Measurements from ENCODE around the gene PIWIL1. TPM values are rescaled to one million over a fixed set of nuclear protein-coding genes. Genes with fewer than 3 reads are reported as not detected.

The PIWIL1 gene
- total and polyA plus RNA-seq, 2 experiments from 2014 or later = not detected

DNA sequence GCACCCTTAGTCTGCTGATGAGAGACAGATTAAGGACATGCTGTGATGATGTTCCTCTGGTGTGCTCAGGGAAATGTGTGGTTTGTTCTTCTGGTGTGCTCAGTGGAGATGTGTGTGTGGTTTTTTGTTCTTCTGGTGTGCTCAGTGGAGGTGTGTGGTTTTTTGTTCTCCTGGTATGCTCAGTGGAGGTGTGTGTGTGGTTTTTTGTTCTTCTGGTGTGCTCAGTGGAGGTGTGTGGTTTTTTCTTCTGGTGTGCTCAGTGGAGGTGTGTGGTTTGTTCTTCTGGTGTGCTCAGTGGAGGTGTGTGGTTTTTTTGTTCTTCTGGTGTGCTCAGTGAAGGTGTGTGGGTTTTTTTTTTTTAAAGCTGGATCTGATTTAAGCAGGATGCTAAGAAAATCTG is 15.4 kb downstream of the PIWIL1 start:
- in situ Hi-C loops (cut with MboI) = no loop called here
- no peaks in the 10 kb centered on the region for H3K36me3 ChIP-seq (ENCODE audit: low read depth)
- no peak overlapping the region for H3K4me2 ChIP-seq (ENCODE audit: unreplicated experiment)
- no peaks in the 10 kb centered on the region for H3K9me2 ChIP-seq (ENCODE audit: insufficient read depth)
- H2AFZ ChIP-seq = no peak overlapping the region
- no peak overlapping the region for H3K9ac ChIP-seq
- H3F3A ChIP-seq (ENCODE audit: insufficient read depth) = no peaks in the 10 kb centered on the region
- H3K79me2 ChIP-seq (ENCODE audit: insufficient read depth) = no peaks in the 10 kb centered on the region
- no peak overlapping the region for H3K27ac ChIP-seq
- no peak for TF ChIP-seq EZH2phosphoT487 (IDR thresholded peaks at IDR 0.05; ENCODE audit: insufficient read depth, low read depth)
- H3K4me1 ChIP-seq (ENCODE audit: insufficient read depth) = no peaks in the 10 kb centered on the region
- no peak for DNase-seq
- H3K27me3 ChIP-seq (replicated peaks; ENCODE audit: insufficient read depth) = no peaks in the 10 kb centered on the region
- no peak overlapping the region for H3K4me3 ChIP-seq
- H4K20me1 ChIP-seq (ENCODE audit: insufficient read depth) = no peaks in the 10 kb centered on the region
- no peaks in the 10 kb centered on the region for H3K9me3 ChIP-seq (ENCODE audit: low read depth)

DNA sequence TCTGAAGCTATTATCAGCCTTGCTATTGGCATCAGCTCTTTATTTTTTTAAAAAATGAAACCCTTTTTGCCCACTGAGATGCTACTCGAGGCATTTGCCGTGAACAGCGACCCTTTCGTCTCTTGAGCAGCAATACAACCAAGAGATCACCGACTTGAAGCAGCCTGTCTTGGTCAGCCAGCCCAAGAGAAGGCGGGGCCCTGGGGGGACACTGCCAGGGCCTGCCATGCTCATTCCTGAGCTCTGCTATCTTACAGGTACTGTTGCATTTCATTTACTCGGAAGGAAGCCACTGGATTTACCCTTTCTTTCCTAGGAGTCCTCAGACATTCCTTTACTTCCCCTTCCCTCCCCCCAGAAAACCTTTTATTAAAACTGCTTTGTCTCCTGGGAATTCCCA is 16.7 kb downstream of the PIWIL1 start:
- Histone ChIP-seq H3K79me2 (ENCODE audit: insufficient read depth) (no peaks in the 10 kb centered on the region), H3K4me3 (no peak overlapping the region), H3K9ac (no peak overlapping the region), H3F3A (ENCODE audit: insufficient read depth) (no peaks in the 10 kb centered on the region), H4K20me1 (ENCODE audit: insufficient read depth) (no peaks in the 10 kb centered on the region), H3K36me3 (ENCODE audit: low read depth) (no peaks in the 10 kb centered on the region), H3K4me2 (ENCODE audit: unreplicated experiment) (no peak overlapping the region), H3K4me1 (ENCODE audit: insufficient read depth) (no peaks in the 10 kb centered on the region), H2AFZ (no peak overlapping the region), H3K27me3 (replicated peaks; ENCODE audit: insufficient read depth) (no peaks in the 10 kb centered on the region), H3K27ac (no peak overlapping the region), H3K9me2 (ENCODE audit: insufficient read depth) (no peaks in the 10 kb centered on the region), H3K9me3 (ENCODE audit: low read depth) (no peaks in the 10 kb centered on the region)
- WGBS, 2 experiments (ENCODE audit: low coverage in 1 of 2, low lambda C conversion rate in 2 of 2, missing lambda C conversion rate in 2 of 2) = 30 to 31% methylated on average over 7 of the region's 7 CpGs
- in situ Hi-C loops (cut with MboI) = no loop called here
- DNase-seq = no peak
- no peak for TF ChIP-seq EZH2phosphoT487 (IDR thresholded peaks at IDR 0.05; ENCODE audit: insufficient read depth, low read depth)
- TF ChIP-seq EZH2 (IDR thresholded peaks at IDR 0.05; ENCODE audit: insufficient read depth, poor library complexity, severe bottlenecking) = no peak

DNA sequence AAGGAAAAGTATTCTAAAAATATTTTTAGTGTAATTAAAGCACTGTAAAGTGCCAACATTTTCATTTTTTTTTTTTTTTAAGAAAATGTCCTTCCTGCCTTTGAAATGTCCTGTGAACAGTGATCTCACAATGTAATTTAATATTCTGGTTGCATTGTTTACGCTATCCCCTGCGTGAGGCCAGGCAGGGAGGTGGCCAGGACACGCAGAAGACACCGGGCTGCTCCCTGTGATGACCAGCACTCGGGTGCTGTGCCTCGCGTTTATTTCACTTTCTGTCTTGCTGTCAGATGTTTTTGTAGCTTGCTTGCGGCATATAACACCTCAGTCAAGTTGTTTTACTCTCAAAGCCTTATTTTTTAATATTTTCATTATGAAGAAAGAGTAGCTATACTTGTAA is 18.5 kb downstream of the PIWIL1 start:
- H2AFZ ChIP-seq = no peak overlapping the region
- WGBS, 2 experiments (ENCODE audit: low coverage in 1 of 2, low lambda C conversion rate in 2 of 2, missing lambda C conversion rate in 2 of 2) = 35 to 46% methylated on average over 8 of the region's 8 CpGs

DNA sequence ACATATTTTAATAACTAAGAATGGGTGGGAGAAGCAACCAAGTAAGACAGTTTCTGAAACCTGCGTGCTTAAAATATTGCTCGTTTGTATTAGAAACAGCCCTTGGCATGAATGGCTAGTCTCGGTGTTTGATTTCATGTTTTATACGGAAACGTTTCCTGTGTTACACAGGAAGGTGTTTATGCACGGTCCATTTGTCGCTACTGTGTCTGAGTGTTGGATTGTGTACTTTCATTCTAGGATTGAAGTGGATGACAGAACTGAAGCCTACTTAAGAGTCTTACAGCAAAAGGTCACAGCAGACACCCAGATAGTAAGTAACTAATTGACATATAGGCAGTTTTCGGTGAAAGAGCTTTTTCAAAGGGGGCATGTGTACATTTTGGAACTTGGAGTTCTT is 19.6 kb downstream of the PIWIL1 start:
- no peak overlapping the region for H3K4me2 ChIP-seq (ENCODE audit: unreplicated experiment)
- H3K4me1 ChIP-seq (ENCODE audit: insufficient read depth) = no peaks in the 10 kb centered on the region
- H3K4me3 ChIP-seq = no peak overlapping the region
- no peak overlapping the region for H3K27ac ChIP-seq
- no peaks in the 10 kb centered on the region for H3K9me3 ChIP-seq (ENCODE audit: low read depth)
- WGBS, 2 experiments (ENCODE audit: low coverage in 1 of 2, low lambda C conversion rate in 2 of 2, missing lambda C conversion rate in 2 of 2) = 13 to 14% methylated on average over 8 of the region's 8 CpGs
- in situ Hi-C loops (cut with MboI) = no loop called here
- no peak overlapping the region for H3K9ac ChIP-seq
- TF ChIP-seq EZH2 (IDR thresholded peaks at IDR 0.05; ENCODE audit: insufficient read depth, poor library complexity, severe bottlenecking) (no peak), EZH2phosphoT487 (IDR thresholded peaks at IDR 0.05; ENCODE audit: insufficient read depth, low read depth) (no peak)
- no peak for DNase-seq
- no peak overlapping the region for H2AFZ ChIP-seq
- no peaks in the 10 kb centered on the region for H3K27me3 ChIP-seq (replicated peaks; ENCODE audit: insufficient read depth)
- H3F3A ChIP-seq (ENCODE audit: insufficient read depth) = no peaks in the 10 kb centered on the region
- no peaks in the 10 kb centered on the region for H3K9me2 ChIP-seq (ENCODE audit: insufficient read depth)
- no peaks in the 10 kb centered on the region for H3K36me3 ChIP-seq (ENCODE audit: low read depth)
- no peaks in the 10 kb centered on the region for H4K20me1 ChIP-seq (ENCODE audit: insufficient read depth)
- no peaks in the 10 kb centered on the region for H3K79me2 ChIP-seq (ENCODE audit: insufficient read depth)

More for the DNA sequence above, 18.5 kb downstream of the PIWIL1 start:
- no peak overlapping the region for H3K27ac ChIP-seq
- DNase-seq = no peak
- no peaks in the 10 kb centered on the region for H3K9me2 ChIP-seq (ENCODE audit: insufficient read depth)
- in situ Hi-C loops (cut with MboI) = no loop called here
- no peak overlapping the region for H3K4me3 ChIP-seq
- no peak overlapping the region for H3K9ac ChIP-seq
- H3K4me2 ChIP-seq (ENCODE audit: unreplicated experiment) = no peak overlapping the region
- H3F3A ChIP-seq (ENCODE audit: insufficient read depth) = no peaks in the 10 kb centered on the region
- no peaks in the 10 kb centered on the region for H3K9me3 ChIP-seq (ENCODE audit: low read depth)
- no peaks in the 10 kb centered on the region for H3K36me3 ChIP-seq (ENCODE audit: low read depth)
- H3K27me3 ChIP-seq (replicated peaks; ENCODE audit: insufficient read depth) = no peaks in the 10 kb centered on the region
- no peaks in the 10 kb centered on the region for H4K20me1 ChIP-seq (ENCODE audit: insufficient read depth)
- H3K4me1 ChIP-seq (ENCODE audit: insufficient read depth) = no peaks in the 10 kb centered on the region
- TF ChIP-seq EZH2phosphoT487 (IDR thresholded peaks at IDR 0.05; ENCODE audit: insufficient read depth, low read depth) (no peak), EZH2 (IDR thresholded peaks at IDR 0.05; ENCODE audit: insufficient read depth, poor library complexity, severe bottlenecking) (no peak)
- H3K79me2 ChIP-seq (ENCODE audit: insufficient read depth) = no peaks in the 10 kb centered on the region

DNA sequence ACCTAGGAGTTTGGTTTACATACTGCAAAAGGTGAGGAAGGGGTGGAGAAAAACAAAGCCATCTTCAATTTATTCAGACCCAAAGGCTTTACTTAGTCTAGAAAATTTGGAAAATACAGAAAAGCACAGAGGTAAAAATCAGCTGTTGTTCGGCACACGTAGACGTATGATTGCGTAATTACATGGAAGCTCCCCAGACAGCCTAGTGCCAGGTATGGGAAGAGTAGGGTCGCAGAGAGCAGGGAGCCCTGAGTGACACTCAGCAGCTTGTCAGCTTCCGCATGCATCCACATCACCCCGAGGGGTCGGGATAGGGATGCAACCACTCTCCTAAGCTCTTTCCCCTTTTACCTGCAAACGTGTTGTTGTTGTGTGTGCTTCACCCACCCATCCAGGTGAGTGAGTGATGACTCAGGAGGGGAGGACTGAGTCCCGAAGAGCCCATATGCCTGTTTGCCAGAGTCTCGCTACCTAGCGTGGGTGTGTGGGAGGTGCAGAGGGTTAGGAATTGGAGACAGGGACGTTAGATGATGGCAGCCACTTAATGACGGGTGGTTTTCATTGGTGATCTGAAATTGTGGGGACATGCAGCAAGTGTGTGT is 20.1 kb downstream of the PIWIL1 start:
- H3K4me3 ChIP-seq = no peak overlapping the region
- no peaks in the 10 kb centered on the region for H3K79me2 ChIP-seq (ENCODE audit: insufficient read depth)
- H3K4me2 ChIP-seq (ENCODE audit: unreplicated experiment) = no peak overlapping the region
- whole genome bisulfite sequencing, 2 experiments (ENCODE audit: low coverage in 1 of 2, low lambda C conversion rate in 2 of 2, missing lambda C conversion rate in 2 of 2) = 37 to 41% methylated on average over 14 of the region's 14 CpGs
- H3K36me3 ChIP-seq (ENCODE audit: low read depth) = no peaks in the 10 kb centered on the region
- no peak overlapping the region for H3K27ac ChIP-seq
- no peak for DNase-seq
- no peaks in the 10 kb centered on the region for H4K20me1 ChIP-seq (ENCODE audit: insufficient read depth)
- no peak overlapping the region for H3K9ac ChIP-seq
- no peaks in the 10 kb centered on the region for H3K4me1 ChIP-seq (ENCODE audit: insufficient read depth)
- no peaks in the 10 kb centered on the region for H3K9me3 ChIP-seq (ENCODE audit: low read depth)
- H3F3A ChIP-seq (ENCODE audit: insufficient read depth) = no peaks in the 10 kb centered on the region
- no peaks in the 10 kb centered on the region for H3K9me2 ChIP-seq (ENCODE audit: insufficient read depth)
- no peak overlapping the region for H2AFZ ChIP-seq
- TF ChIP-seq EZH2phosphoT487 (IDR thresholded peaks at IDR 0.05; ENCODE audit: insufficient read depth, low read depth) = no peak
- no peak for TF ChIP-seq EZH2 (IDR thresholded peaks at IDR 0.05; ENCODE audit: insufficient read depth, poor library complexity, severe bottlenecking)
- in situ Hi-C loops (cut with MboI) = no loop called here
- no peaks in the 10 kb centered on the region for H3K27me3 ChIP-seq (replicated peaks; ENCODE audit: insufficient read depth)

Measured in GM23248 (cell line).